Measurements from ENCODE around the gene OR5AK2. TPM values are rescaled to one million over a fixed set of nuclear protein-coding genes. Genes with fewer than 3 reads are reported as not detected.
A peak's percentile ranks its signal among the peaks of the same experiment; 100 is the strongest.

Gene OR5AK2
- total RNA-seq, 2 donors from 2014 or later = not detected

- 42% methylated on average over 1 of the region's 1 CpG for WGBS
- H3K4me1 ChIP-seq (replicated peaks) = peaks cover 3% of the 10 kb centered on the region
- H3K4me3 ChIP-seq = no peak overlapping the region
- no peaks in the 10 kb centered on the region for H3K36me3 ChIP-seq
- H3K27me3 ChIP-seq (replicated peaks; ENCODE audit: insufficient read depth) = no peaks in the 10 kb centered on the region
- H3K9me3 ChIP-seq = no peaks in the 10 kb centered on the region
- TF ChIP-seq, protein P1, sequence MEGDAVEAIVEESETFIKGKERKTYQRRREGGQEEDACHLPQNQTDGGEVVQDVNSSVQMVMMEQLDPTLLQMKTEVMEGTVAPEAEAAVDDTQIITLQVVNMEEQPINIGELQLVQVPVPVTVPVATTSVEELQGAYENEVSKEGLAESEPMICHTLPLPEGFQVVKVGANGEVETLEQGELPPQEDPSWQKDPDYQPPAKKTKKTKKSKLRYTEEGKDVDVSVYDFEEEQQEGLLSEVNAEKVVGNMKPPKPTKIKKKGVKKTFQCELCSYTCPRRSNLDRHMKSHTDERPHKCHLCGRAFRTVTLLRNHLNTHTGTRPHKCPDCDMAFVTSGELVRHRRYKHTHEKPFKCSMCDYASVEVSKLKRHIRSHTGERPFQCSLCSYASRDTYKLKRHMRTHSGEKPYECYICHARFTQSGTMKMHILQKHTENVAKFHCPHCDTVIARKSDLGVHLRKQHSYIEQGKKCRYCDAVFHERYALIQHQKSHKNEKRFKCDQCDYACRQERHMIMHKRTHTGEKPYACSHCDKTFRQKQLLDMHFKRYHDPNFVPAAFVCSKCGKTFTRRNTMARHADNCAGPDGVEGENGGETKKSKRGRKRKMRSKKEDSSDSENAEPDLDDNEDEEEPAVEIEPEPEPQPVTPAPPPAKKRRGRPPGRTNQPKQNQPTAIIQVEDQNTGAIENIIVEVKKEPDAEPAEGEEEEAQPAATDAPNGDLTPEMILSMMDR (IDR thresholded peaks at IDR 0.05) = no peak
- no peak for TF ChIP-seq POLR2A (IDR thresholded peaks at IDR 0.05)
- TF ChIP-seq POLR2AphosphoS5 (IDR thresholded peaks at IDR 0.05) = peak; percentile 75
- DNase-seq (ENCODE audit: low spot score) = peak; percentile 13
- intact Hi-C loops (cut with DNase I) = no loop called here
- H3K27ac ChIP-seq = no peak overlapping the region
These were observed 21.0 kb upstream of the OR5AK2 start for GRCh38 chr11:56967726-56968125.

- H3K4me3 ChIP-seq = no peak overlapping the region
- DNase-seq (ENCODE audit: low spot score) = no peak
- H3K4me1 ChIP-seq (replicated peaks) = peaks cover 3% of the 10 kb centered on the region
- no peaks in the 10 kb centered on the region for H3K36me3 ChIP-seq
- H3K27ac ChIP-seq = no peak overlapping the region
- intact Hi-C loops (cut with DNase I) = no loop called here
- H3K9me3 ChIP-seq = no peaks in the 10 kb centered on the region
- 77% methylated on average over 4 of the region's 4 CpGs for WGBS
- TF ChIP-seq POLR2A (IDR thresholded peaks at IDR 0.05) = no peak
- TF ChIP-seq POLR2AphosphoS5 (IDR thresholded peaks at IDR 0.05) = no peak
- TF ChIP-seq, protein P1 (IDR thresholded peaks at IDR 0.05) = no peak
- no peaks in the 10 kb centered on the region for H3K27me3 ChIP-seq (replicated peaks; ENCODE audit: insufficient read depth)
These were observed 20.2 kb upstream of the OR5AK2 start for GRCh38 chr11:56968524-56968923.

- no peak for DNase-seq (ENCODE audit: low spot score)
- no peak overlapping the region for H3K4me3 ChIP-seq
- no peaks in the 10 kb centered on the region for H3K4me1 ChIP-seq (replicated peaks)
- H3K27me3 ChIP-seq (replicated peaks; ENCODE audit: insufficient read depth) = no peaks in the 10 kb centered on the region
- TF ChIP-seq, protein P1 (IDR thresholded peaks at IDR 0.05) = no peak
- TF ChIP-seq POLR2A (IDR thresholded peaks at IDR 0.05) (no peak), POLR2AphosphoS5 (IDR thresholded peaks at IDR 0.05) (no peak)
- H3K9me3 ChIP-seq = no peaks in the 10 kb centered on the region
- 94% methylated on average over 2 of the region's 2 CpGs for WGBS
- H3K27ac ChIP-seq = no peak overlapping the region
- intact Hi-C loops (cut with DNase I) = no loop called here
- H3K36me3 ChIP-seq = no peaks in the 10 kb centered on the region
These were observed 11.4 kb upstream of the OR5AK2 start for GRCh38 chr11:56977314-56977713.

DNA sequence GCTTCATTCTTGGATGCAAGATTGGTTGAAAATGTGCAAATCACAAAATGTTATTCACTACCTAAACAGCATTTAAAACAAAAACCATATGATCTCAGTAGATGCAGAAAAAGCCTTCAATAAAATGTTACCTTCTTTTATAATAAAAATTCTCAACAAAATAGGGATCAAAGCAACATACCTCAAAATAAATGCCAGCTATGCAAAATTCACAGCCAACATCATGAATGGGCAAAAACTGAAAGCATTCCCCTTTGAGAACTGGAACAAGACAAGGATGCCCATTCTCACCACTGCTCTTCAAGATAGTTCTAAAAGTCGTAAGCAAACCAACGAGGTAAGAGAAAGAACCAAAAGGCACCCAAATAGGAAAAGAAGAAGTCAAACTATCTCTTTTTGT, 2.0 kb downstream of the OR5AK2 start:
- TF ChIP-seq POLR2AphosphoS5 (IDR thresholded peaks at IDR 0.05) (no peak), POLR2A (IDR thresholded peaks at IDR 0.05) (no peak)
- WGBS = 64% methylated on average over 2 of the region's 2 CpGs

DNA sequence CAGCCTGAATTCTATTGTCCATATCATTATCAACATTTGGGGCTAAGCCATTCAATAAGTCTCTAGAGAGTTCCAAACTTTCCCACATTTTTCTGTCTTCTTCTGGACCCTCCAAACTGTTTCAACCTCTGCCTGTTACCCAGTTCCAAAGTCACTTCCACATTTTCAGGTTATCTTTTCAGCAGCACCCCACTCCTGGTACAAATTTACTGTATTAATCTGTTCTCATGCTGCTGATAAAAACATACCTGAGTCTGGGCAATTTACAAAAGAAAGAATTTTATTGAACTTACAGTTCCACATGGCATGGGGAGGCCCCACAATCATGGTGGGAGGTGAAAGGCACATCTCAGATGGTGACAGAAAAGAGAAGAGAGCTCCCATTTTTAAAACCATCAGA, 5.8 kb downstream of the OR5AK2 start:
- H3K27ac ChIP-seq = no peak overlapping the region
- no peak for DNase-seq (ENCODE audit: low spot score)
- H3K27me3 ChIP-seq (replicated peaks; ENCODE audit: insufficient read depth) = no peaks in the 10 kb centered on the region
- H3K4me1 ChIP-seq (replicated peaks) = no peaks in the 10 kb centered on the region
- intact Hi-C loops (cut with DNase I) = no loop called here
- H3K36me3 ChIP-seq = no peaks in the 10 kb centered on the region
- no peak overlapping the region for H3K4me3 ChIP-seq
- H3K9me3 ChIP-seq = no peaks in the 10 kb centered on the region
- TF ChIP-seq POLR2A (IDR thresholded peaks at IDR 0.05) = no peak
- no peak for TF ChIP-seq POLR2AphosphoS5 (IDR thresholded peaks at IDR 0.05)
- TF ChIP-seq, protein P1 (IDR thresholded peaks at IDR 0.05) = no peak

More for the DNA sequence above, 2.0 kb downstream of the OR5AK2 start:
- no peaks in the 10 kb centered on the region for H3K4me1 ChIP-seq (replicated peaks)
- H3K27me3 ChIP-seq (replicated peaks; ENCODE audit: insufficient read depth) = no peaks in the 10 kb centered on the region
- no peaks in the 10 kb centered on the region for H3K36me3 ChIP-seq
- H3K27ac ChIP-seq = no peak overlapping the region
- H3K9me3 ChIP-seq = no peaks in the 10 kb centered on the region
- intact Hi-C loops (cut with DNase I) = no loop called here
- no peak overlapping the region for H3K4me3 ChIP-seq
- no peak for DNase-seq (ENCODE audit: low spot score)

Data from prostate gland (tissue), 2 donors.